CD4-positive, alpha-beta T cell treated with Interleukin-15 for 1 hour (primary cell): ENCODE data around the gene SRPX.

Experiments
- DNase-seq: peaks from one replicate; pipeline ENCODE4 v3.0.0-alpha.2; 2020

The SRPX gene

GRCh38 chrX:38138157-38138891 is 82.3 kb downstream of the SRPX start:
- no peak for DNase-seq

- DNase-seq, result no peak
These were observed 91.3 kb downstream of the SRPX start for GRCh38 chrX:38129366-38129765.

- no peak for DNase-seq
These were observed 92.7 kb downstream of the SRPX start for GRCh38 chrX:38127961-38128360.

GRCh38 chrX:38126179-38126578 is 94.5 kb downstream of the SRPX start:
- no peak for DNase-seq

GRCh38 chrX:38124000-38124399 is 96.7 kb downstream of the SRPX start:
- DNase-seq, result no peak

GRCh38 chrX:38117485-38117884 is 103.2 kb downstream of the SRPX start:
- no peak for DNase-seq

GRCh38 chrX:38116706-38117105 is 104.0 kb downstream of the SRPX start:
- no peak for DNase-seq

- no peak for DNase-seq
These were observed 108.1 kb downstream of the SRPX start for GRCh38 chrX:38112566-38112965.

GRCh38 chrX:38111196-38111595 is 109.5 kb downstream of the SRPX start:
- DNase-seq, result no peak

GRCh38 chrX:38110231-38110630 is 110.4 kb downstream of the SRPX start:
- DNase-seq, result no peak

- DNase-seq, result no peak
These were observed 111.4 kb downstream of the SRPX start for GRCh38 chrX:38109042-38109898.

GRCh38 chrX:38108364-38108763 is 112.3 kb downstream of the SRPX start:
- DNase-seq, result no peak

GRCh38 chrX:38106991-38107655 is 113.5 kb downstream of the SRPX start:
- DNase-seq, result no peak

- DNase-seq, result no peak
These were observed 115.4 kb downstream of the SRPX start for GRCh38 chrX:38105216-38105725.

GRCh38 chrX:38103857-38104812 is 116.5 kb downstream of the SRPX start:
- DNase-seq, result no peak

GRCh38 chrX:38102875-38103274 is 117.8 kb downstream of the SRPX start:
- DNase-seq, result no peak

GRCh38 chrX:38102240-38102639 is 118.4 kb downstream of the SRPX start:
- DNase-seq, result no peak

- no peak for DNase-seq
These were observed 121.0 kb downstream of the SRPX start for GRCh38 chrX:38099688-38100087.
